B cell (primary cell): ENCODE data around the gene ARHGAP26. TPM values are rescaled to one million over a fixed set of nuclear protein-coding genes. Genes with fewer than 3 reads are reported as not detected.
A peak's percentile ranks its signal among the peaks of the same experiment; 100 is the strongest.

Source experiments
- ATAC-seq: fragments of 200-7000 bp; cut with Tn5 transposase; one replicate; pipeline ENCODE4 v1.10.0; 2021; ENCODE audit warnings: low read depth, mild to moderate bottlenecking, moderate number of reproducible peaks, moderate library complexity
- CTCF ChIA-PET: fragments of 350-600 bp; sonication (Branson Sonifier 250); formaldehyde crosslinking; loops from one replicate; lab custom pipeline; 2021; ENCODE audit warnings: antibody characterized with exemption, inconsistent platforms; lab: Charles Lee
- POLR2A ChIA-PET: fragments of 350-600 bp; sonication (Branson Sonifier 250); formaldehyde crosslinking; loops from one replicate; lab custom pipeline; 2021; ENCODE audit warnings: antibody characterized with exemption; lab: Charles Lee
- DNase-seq: peaks from one replicate; pipeline ENCODE4 v3.0.0; 2013
- H2AFZ ChIP-seq: 2 replicates; pipeline ENCODE4 v1.6.1; 2012; ENCODE audit warnings: mild to moderate bottlenecking, low read depth, low read length; ENCODE audit not compliant: insufficient read depth, poor library complexity, severe bottlenecking
- H3K27ac ChIP-seq, 2 donors: 1 replicate in 1 of 2; 2 replicates in 1 of 2; pipeline ENCODE4 v1.5.1; 2012 to 2013; ENCODE audit warnings: low read length in 2 of 2, mild to moderate bottlenecking in 2 of 2, moderate library complexity in 1 of 2
- H3K27me3 ChIP-seq, 4 experiments: fragments of 200-600 bp in 1 of 4; sonication (generic) in 1 of 4; replicated peaks in 1 of 4; 1 replicate in 2 of 4; 2 replicates in 2 of 4; pipeline versions ENCODE4 v1.6.1 to v1.7.0; 2013 to 2016; ENCODE audit warnings: low read length in 3 of 4, mild to moderate bottlenecking in 2 of 4, mixed read lengths in 1 of 4, moderate library complexity in 1 of 4; ENCODE audit not compliant: insufficient read depth in 4 of 4, control insufficient read depth in 3 of 4; ENCODE audit errors: control extremely low read depth in 1 of 4
- H3K36me3 ChIP-seq, 2 experiments: replicated peaks in 1 of 2; 1 replicate in 1 of 2; 2 replicates in 1 of 2; pipeline versions ENCODE4 v1.6.1 to v1.7.1; 2013; ENCODE audit warnings: low read length in 1 of 2; ENCODE audit not compliant: insufficient read depth in 2 of 2, control insufficient read depth in 1 of 2; ENCODE audit errors: control extremely low read depth in 1 of 2, extremely low read depth in 1 of 2
- H3K4me1 ChIP-seq, 2 donors: fragments of 200-600 bp in 1 of 2; sonication (generic) in 1 of 2; 1 replicate in 1 of 2; 2 replicates in 1 of 2; pipeline versions ENCODE4 v1.5.1 to v1.6.1; 2013 to 2017; ENCODE audit warnings: low read length in 2 of 2; ENCODE audit not compliant: control insufficient read depth in 2 of 2, insufficient read depth in 2 of 2
- H3K4me2 ChIP-seq: replicated peaks from 2 replicates; pipeline ENCODE3; 2012; ENCODE audit warnings: mild to moderate bottlenecking, low read depth, low read length; ENCODE audit not compliant: poor library complexity, severe bottlenecking
- H3K4me3 ChIP-seq, 5 experiments: fragments of 200-600 bp in 1 of 5; sonication (generic) in 1 of 5; 1 replicate in 3 of 5; 2 replicates in 2 of 5; pipeline versions ENCODE4 v1.5.1 to v1.7.0; 2011 to 2016; ENCODE audit warnings: low read length in 4 of 5, mild to moderate bottlenecking in 4 of 5, low read depth in 2 of 5, control low read depth in 1 of 5, moderate library complexity in 1 of 5; ENCODE audit not compliant: insufficient read depth in 1 of 5; ENCODE audit errors: control extremely low read depth in 1 of 5, extremely low read depth in 1 of 5
- H3K79me2 ChIP-seq: fragments of 200-600 bp; sonication (generic); one replicate; pipeline ENCODE4 v1.6.0; 2016; ENCODE audit warnings: low read length; ENCODE audit not compliant: control insufficient read depth, insufficient read depth
- H3K9ac ChIP-seq: fragments of 200-600 bp; sonication (generic); 2 replicates; pipeline ENCODE4 v1.6.1; 2017; ENCODE audit warnings: mild to moderate bottlenecking, low read length, moderate library complexity
- H3K9me3 ChIP-seq, 3 donors: one replicate each; pipeline versions ENCODE4 v1.6.1 to v1.7.1; 2013; ENCODE audit warnings: low read length in 2 of 3; ENCODE audit not compliant: control insufficient read depth in 2 of 3, insufficient read depth in 1 of 3; ENCODE audit errors: control extremely low read depth in 1 of 3
- H4K20me1 ChIP-seq: 2 replicates; pipeline ENCODE4 v1.6.0; 2012; ENCODE audit warnings: mild to moderate bottlenecking, low read length; ENCODE audit not compliant: insufficient read depth, control insufficient read depth, poor library complexity, severe bottlenecking
- H3K27ac Mint-ChIP-seq: one replicate; pipeline ENCODE4 v1.8.0; 2021; ENCODE audit warnings: mixed read lengths
- H3K27me3 Mint-ChIP-seq: one replicate; pipeline ENCODE4 v1.8.0; 2021; ENCODE audit warnings: mixed read lengths
- H3K4me1 Mint-ChIP-seq: one replicate; pipeline ENCODE4 v1.8.0; 2021; ENCODE audit warnings: mixed read lengths
- H3K4me3 Mint-ChIP-seq: one replicate; pipeline ENCODE4 v1.8.0; 2021; ENCODE audit warnings: mixed read lengths
- H3K9me3 Mint-ChIP-seq: one replicate; pipeline ENCODE4 v1.8.0; 2022; ENCODE audit warnings: mixed read lengths; ENCODE audit not compliant: insufficient read depth
- EZH2 ChIP-seq: IDR thresholded peaks from 2 replicates; pipeline ENCODE4 v1.6.1; 2012; ENCODE audit warnings: borderline replicate concordance, low read depth, mild to moderate bottlenecking, moderate library complexity, low read length; ENCODE audit not compliant: insufficient read depth, poor library complexity, severe bottlenecking
- WGBS: methylation state at CpG from one replicate; pipeline ENCODE4 v1.1.5; 2013; ENCODE audit warnings: missing lambda C conversion rate; ENCODE audit not compliant: insufficient coverage; 5-methylcytosine and 5-hydroxymethylcytosine counted together
- intact Hi-C: fragments of 100-400 bp; cut with micrococcal nuclease; formaldehyde crosslinking; loops from one replicate; pipeline ENCODE4 v1.10.0; 2022
- polyA plus RNA-seq: library from polyadenylated mRNA; depleted of rRNA; stranded (reverse); fragments of >200 nt; gene quantifications from 2 replicates; pipeline ENCODE4 v1.2.3, GENCODE V29; 2012
- total RNA-seq, 2 donors: library from RNA; stranded (reverse); fragments of 120-200 nt in 1 of 2; gene quantifications; 1 replicate in 1 of 2; 2 replicates in 1 of 2; pipeline versions ENCODE4 v1.2.3 to v1.2.4, GENCODE V29; 2013 to 2022
- TF ChIP-seq, protein P1 (sequence below): fragments of 200-600 bp; IDR thresholded peaks from one replicate; pipeline ENCODE4 v1.8.0; 2022; ENCODE audit warnings: antibody characterized with exemption, mild to moderate bottlenecking

The ARHGAP26 gene
- total and polyA plus RNA-seq, 2 donors (not counting 1 experiment from before 2014, with no cell fraction given) = 1.8 to 22.5 TPM

DNA sequence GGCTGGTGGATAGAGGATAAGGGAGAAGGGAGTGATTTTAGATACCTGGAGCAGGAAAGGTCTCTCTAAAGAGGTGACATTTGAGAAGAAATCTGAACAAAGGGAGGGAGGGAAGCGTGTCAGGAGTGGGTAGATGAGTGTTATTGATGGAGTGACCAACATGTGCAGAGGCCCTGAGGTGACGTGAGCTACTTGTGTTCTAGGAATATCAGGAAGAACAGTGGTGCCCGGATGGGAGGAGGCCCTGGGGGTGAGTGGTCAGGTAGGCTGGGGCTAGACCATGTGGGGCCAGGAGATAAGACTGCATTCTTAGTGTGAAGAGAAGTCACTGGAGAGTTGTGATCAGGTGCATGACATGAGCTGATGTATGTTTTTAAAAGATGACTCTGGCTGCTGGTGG is 256.2 kb downstream of the ARHGAP26 start:
- WGBS = 97% methylated on average over 3 of the region's 3 CpGs
- H3K79me2 ChIP-seq = no peaks in the 10 kb centered on the region
- H3K9me3 Mint-ChIP-seq = no peaks in the 10 kb centered on the region
- H3K36me3 ChIP-seq = no peaks in the 10 kb centered on the region
- POLR2A ChIA-PET = interaction anchor here (0.7 kb wide), 1 partner anchor 755 kb away, joined by 5 read pairs; no protein-coding TSS in a partner anchor
- H3K9me3 ChIP-seq = no peaks in the 10 kb centered on the region
- no peak overlapping the region for H3K27ac ChIP-seq
- no peak for TF ChIP-seq EZH2
- TF ChIP-seq, protein P1, sequence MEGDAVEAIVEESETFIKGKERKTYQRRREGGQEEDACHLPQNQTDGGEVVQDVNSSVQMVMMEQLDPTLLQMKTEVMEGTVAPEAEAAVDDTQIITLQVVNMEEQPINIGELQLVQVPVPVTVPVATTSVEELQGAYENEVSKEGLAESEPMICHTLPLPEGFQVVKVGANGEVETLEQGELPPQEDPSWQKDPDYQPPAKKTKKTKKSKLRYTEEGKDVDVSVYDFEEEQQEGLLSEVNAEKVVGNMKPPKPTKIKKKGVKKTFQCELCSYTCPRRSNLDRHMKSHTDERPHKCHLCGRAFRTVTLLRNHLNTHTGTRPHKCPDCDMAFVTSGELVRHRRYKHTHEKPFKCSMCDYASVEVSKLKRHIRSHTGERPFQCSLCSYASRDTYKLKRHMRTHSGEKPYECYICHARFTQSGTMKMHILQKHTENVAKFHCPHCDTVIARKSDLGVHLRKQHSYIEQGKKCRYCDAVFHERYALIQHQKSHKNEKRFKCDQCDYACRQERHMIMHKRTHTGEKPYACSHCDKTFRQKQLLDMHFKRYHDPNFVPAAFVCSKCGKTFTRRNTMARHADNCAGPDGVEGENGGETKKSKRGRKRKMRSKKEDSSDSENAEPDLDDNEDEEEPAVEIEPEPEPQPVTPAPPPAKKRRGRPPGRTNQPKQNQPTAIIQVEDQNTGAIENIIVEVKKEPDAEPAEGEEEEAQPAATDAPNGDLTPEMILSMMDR = no peak
- DNase-seq (no peak), ATAC-seq (no peak)
- no peak overlapping the region for H3K4me3 Mint-ChIP-seq
- intact Hi-C loops = no loop called here
- H2AFZ ChIP-seq = no peak overlapping the region
- no peak overlapping the region for H3K9ac ChIP-seq
- H4K20me1 ChIP-seq = no peaks in the 10 kb centered on the region
- no peak overlapping the region for H3K27ac Mint-ChIP-seq
- peaks cover 20% of the 10 kb centered on the region in 2 donors for H3K4me1 ChIP-seq
- peaks cover 28% of the 10 kb centered on the region for H3K4me1 Mint-ChIP-seq
- CTCF ChIA-PET = no interaction called here
- H3K27me3 Mint-ChIP-seq = no peaks in the 10 kb centered on the region
- H3K27me3 ChIP-seq = no peaks in the 10 kb centered on the region
- H3K4me3 ChIP-seq = no peak overlapping the region
- no peak overlapping the region for H3K4me2 ChIP-seq

DNA sequence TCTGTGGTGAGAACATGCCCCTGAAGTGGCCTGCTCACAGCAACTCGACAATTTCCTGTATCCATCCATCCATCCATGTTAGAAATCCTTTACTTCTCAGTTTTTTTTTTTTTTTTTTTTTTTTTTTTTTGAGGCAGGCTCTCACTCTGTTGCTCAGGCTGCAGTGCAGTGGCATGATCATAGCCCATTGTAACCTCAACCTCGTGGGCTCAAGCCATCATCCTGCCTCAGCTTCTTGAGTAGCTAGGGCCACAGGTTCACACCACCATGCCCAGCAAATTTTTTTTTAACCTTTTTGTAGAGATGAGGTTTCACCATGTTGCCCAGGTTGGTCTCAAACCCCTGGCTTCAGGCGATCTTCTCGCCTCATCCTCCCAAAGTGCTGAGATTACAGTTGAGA is 259.1 kb downstream of the ARHGAP26 start:
- CTCF ChIA-PET = no interaction called here
- H2AFZ ChIP-seq = no peak overlapping the region
- TF ChIP-seq, protein P1 = no peak
- no peak for TF ChIP-seq EZH2
- Mint-ChIP-seq H3K4me1 (peaks cover 28% of the 10 kb centered on the region), H3K9me3 (no peaks in the 10 kb centered on the region), H3K27me3 (no peaks in the 10 kb centered on the region), H3K4me3 (no peak overlapping the region), H3K27ac (no peak overlapping the region)
- intact Hi-C loops = no loop called here
- no peaks in the 10 kb centered on the region for H3K79me2 ChIP-seq
- H3K27me3 ChIP-seq = no peaks in the 10 kb centered on the region
- H3K4me2 ChIP-seq = peak overlapping the region; percentile 56
- H3K4me3 ChIP-seq = no peak overlapping the region
- peaks cover 20 to 21% of the 10 kb centered on the region in 2 donors for H3K4me1 ChIP-seq
- DNase-seq (no peak), ATAC-seq (no peak)
- no peak overlapping the region for H3K27ac ChIP-seq
- WGBS = 100% methylated on average over 2 of the region's 4 CpGs
- no peaks in the 10 kb centered on the region for H3K9me3 ChIP-seq
- H3K36me3 ChIP-seq = no peaks in the 10 kb centered on the region
- no peak overlapping the region for H3K9ac ChIP-seq
- POLR2A ChIA-PET = no interaction called here
- no peaks in the 10 kb centered on the region for H4K20me1 ChIP-seq
